ENCODE data around the gene THAP9. TPM values are rescaled to one million over a fixed set of nuclear protein-coding genes. Genes with fewer than 3 reads are reported as not detected.
"Not testable (repeated sequence)": the region's sequence is repeated elsewhere in the genome, so short reads cannot be mapped to it uniquely, and the experiment has no call there.

THAP9 gene
- total and polyA plus RNA-seq, 4 experiments from 2014 or later: 0.77 to 3.7 (median 2.5) TPM

DNA sequence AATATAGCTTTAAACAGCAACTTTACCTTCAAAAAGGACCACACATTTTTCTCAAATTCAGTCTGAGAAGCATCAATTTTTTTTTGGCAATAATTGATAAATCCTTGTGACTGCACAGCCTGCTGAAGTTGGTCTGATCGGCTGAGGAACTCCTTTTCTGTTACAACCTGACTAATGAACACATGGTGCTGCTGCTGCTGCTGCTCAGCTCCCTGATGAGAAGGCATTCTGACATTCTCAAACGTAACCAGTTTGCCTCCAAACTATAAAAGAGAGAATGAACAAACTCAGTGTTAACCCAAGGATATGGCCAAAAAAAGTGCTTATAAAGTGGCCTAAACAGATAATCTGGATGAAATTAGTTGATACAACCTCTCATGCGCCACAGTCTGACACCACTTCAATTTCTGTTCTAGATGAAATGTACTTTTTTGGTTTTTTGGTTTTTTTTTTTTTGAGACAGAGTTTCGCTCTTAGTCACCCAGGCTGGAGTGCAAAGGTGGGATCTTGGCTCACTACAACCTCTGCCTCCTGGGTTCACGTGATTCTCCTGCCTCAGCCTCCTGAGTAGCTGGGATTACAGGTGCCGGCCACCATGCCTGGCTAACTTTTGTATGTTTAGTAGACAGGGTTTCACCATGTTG is 36.1 kb upstream of the THAP9 start:
- Mint-ChIP-seq H3K36me3 (peaks cover 54% of the 10 kb centered on the region in 2 donors), H3K4me1 (peaks cover 17 to 31% (median 26%) of the 10 kb centered on the region in 4 donors), H3K9me3 (no peaks in the 10 kb centered on the region), H3K4me3 (peak overlapping the region in 4 of 8 donors; percentile 9 to 70 (median 48)), H3K27me3 (no peaks in the 10 kb centered on the region), H3K27ac (peak overlapping the region; percentile 14 to 88 (median 75))
- Histone ChIP-seq H3K27me3 (ENCODE audit: insufficient read depth, low read length) (no peaks in the 10 kb centered on the region), H3K9me3 (ENCODE audit: control insufficient read depth in 1 of 2, low read length in 2 of 2) (no peaks in the 10 kb centered on the region), H3K36me3 (ENCODE audit: insufficient read depth, low read length) (peaks cover 41% of the 10 kb centered on the region), H3K4me1 (ENCODE audit: insufficient read depth, low read length) (peaks cover 30% of the 10 kb centered on the region), H3K27ac (ENCODE audit: low read depth, low read length) (no peak overlapping the region), H3K4me3 (ENCODE audit: low read length in 2 of 2) (no peak overlapping the region)
- intact Hi-C loops (cut with micrococcal nuclease): no loop called here
- POLR2A ChIA-PET (ENCODE audit: partially characterized antibody): interaction anchor here (1.1 to 1.4 kb wide), 2 partner anchors 9 to 23 kb away, joined by 3 read pairs; no protein-coding TSS in a partner anchor
- no peak for DNase-seq
- CTCF ChIA-PET (ENCODE audit: partially characterized antibody): interaction anchor here (1.1 kb wide), 1 partner anchor 14 kb away, joined by 3 read pairs; no protein-coding TSS in a partner anchor

DNA sequence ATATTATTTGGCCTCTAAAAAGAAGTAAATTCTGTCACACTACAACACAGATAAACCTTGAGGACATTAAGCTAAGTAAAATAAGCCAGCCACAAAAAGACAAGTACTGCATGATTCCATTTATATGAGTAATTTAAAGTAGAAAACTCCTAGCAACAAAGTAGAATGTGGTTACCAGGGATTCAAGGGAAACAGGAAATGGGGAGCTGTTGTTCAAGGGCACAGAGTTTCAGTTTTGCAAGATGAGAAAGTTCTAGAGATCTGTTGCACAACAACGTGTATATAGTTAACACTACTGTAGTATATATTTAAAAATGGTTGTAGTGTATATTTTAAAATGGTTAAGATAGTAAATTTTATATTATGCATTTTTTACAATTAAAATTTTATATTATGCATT is 34.9 kb upstream of the THAP9 start:
- peak overlapping the region; percentile 20 to 93 (median 85) for H3K27ac Mint-ChIP-seq
- Histone ChIP-seq H3K36me3 (ENCODE audit: insufficient read depth, low read length) (peaks cover 51% of the 10 kb centered on the region), H3K4me1 (ENCODE audit: insufficient read depth, low read length) (peaks cover 30% of the 10 kb centered on the region), H3K4me3 (ENCODE audit: low read length in 2 of 2) (no peak overlapping the region), H3K9me3 (ENCODE audit: control insufficient read depth in 1 of 2, low read length in 2 of 2) (no peaks in the 10 kb centered on the region), H3K27ac (ENCODE audit: low read depth, low read length) (no peak overlapping the region), H3K27me3 (ENCODE audit: insufficient read depth, low read length) (no peaks in the 10 kb centered on the region)
- no peaks in the 10 kb centered on the region for H3K9me3 Mint-ChIP-seq
- POLR2A ChIA-PET (ENCODE audit: partially characterized antibody): interaction anchor here (0.7 to 2.1 kb wide), 5 partner anchors 11 to 148 kb away, joined by 3 to 8 read pairs (median 3); partner anchors contain the start of gene THAP9
- H3K27me3 Mint-ChIP-seq: no peaks in the 10 kb centered on the region
- intact Hi-C loops (cut with micrococcal nuclease): no loop called here
- H3K36me3 Mint-ChIP-seq: peaks cover 60 to 63% of the 10 kb centered on the region in 2 donors
- CTCF ChIA-PET (ENCODE audit: partially characterized antibody): interaction anchor here (1.0 to 1.2 kb wide), 3 partner anchors 13 to 671 kb away, joined by 3 to 5 read pairs (median 3); no protein-coding TSS in a partner anchor
- DNase-seq: peak; percentile 24 to 59 (median 39)
- peaks cover 17 to 31% (median 26%) of the 10 kb centered on the region in 4 donors for H3K4me1 Mint-ChIP-seq
- peak overlapping the region in 7 of 8 donors; percentile 31 to 82 (median 74) for H3K4me3 Mint-ChIP-seq

DNA sequence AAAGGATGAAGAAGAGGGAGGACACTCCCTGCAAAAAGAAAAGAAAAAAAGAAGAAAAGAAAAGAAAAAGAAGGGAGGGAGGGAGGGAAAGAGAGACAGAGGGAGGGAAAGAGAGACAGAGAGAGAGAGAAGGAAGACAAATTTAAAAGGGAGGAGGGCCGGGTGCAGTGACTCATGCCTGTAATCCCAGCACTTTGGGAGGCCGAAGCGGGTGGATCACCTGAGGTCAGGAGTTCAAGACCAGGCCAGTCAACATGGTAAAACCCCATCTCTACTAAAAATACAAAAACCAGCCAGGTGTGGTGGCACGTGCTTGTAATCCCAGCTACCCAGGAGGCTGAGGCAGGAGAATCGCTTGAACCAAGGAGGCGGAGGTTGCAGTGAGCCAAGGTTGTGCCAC is 34.5 kb upstream of the THAP9 start:
- Mint-ChIP-seq H3K27ac (peak overlapping the region; percentile 70 to 88 (median 78)), H3K4me3 (peak overlapping the region in 4 of 8 donors; percentile 4 to 74 (median 44)), H3K36me3 (peaks cover 64 to 67% of the 10 kb centered on the region in 2 donors), H3K4me1 (peaks cover 17 to 31% (median 26%) of the 10 kb centered on the region in 4 donors)
- Histone ChIP-seq H3K4me1 (ENCODE audit: insufficient read depth, low read length) (peaks cover 30% of the 10 kb centered on the region), H3K36me3 (ENCODE audit: insufficient read depth, low read length) (peaks cover 53% of the 10 kb centered on the region)
- H3K4me3 ChIP-seq (ENCODE audit: low read length in 2 of 2); intact Hi-C loops (cut with micrococcal nuclease); H3K27ac ChIP-seq (ENCODE audit: low read depth, low read length); H3K9me3 Mint-ChIP-seq; H3K9me3 ChIP-seq (ENCODE audit: control insufficient read depth in 1 of 2, low read length in 2 of 2); H3K27me3 ChIP-seq (ENCODE audit: insufficient read depth, low read length); DNase-seq; H3K27me3 Mint-ChIP-seq: not testable (repeated sequence)
- ChIA-PET POLR2A (ENCODE audit: partially characterized antibody) (interaction anchor here (0.7 to 2.1 kb wide), 4 partner anchors 11 to 147 kb away, joined by 3 to 8 read pairs (median 4); partner anchors contain the start of gene THAP9), CTCF (ENCODE audit: partially characterized antibody) (interaction anchor here (1.0 to 1.2 kb wide), 2 partner anchors 14 to 670 kb away, joined by 3 to 5 read pairs; no protein-coding TSS in a partner anchor)

DNA sequence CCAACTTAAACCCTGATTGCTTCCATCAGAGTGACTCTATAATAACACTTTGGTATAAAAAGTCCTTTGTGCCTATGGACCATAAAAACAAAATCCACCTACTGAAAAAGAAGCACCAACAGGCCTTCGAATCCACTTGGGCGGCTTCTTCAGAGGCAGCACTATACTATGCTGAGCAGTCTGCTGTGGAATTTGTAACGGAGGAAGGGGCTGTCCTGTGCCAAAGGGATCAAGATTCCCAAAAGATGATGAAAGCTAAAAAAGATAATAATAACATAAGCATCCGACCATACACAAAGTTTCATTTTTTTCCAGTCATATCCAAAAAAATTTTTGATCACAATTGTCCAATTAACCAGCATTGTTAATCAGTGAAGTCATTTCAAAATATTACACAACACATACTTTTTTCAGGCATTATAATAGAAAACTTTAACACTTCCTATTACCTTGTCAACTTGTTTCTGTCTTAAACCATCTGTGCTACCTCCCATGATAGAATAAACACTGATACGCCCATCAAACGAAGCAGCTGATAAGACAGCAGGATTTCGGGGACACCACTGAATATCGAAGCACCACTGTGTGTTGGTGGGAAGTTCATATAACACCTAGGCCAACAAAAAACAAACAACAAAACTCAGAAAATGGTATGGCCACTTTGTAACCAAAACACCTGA is 33.7 kb upstream of the THAP9 start:
- Histone ChIP-seq H3K36me3 (ENCODE audit: insufficient read depth, low read length) (peaks cover 55% of the 10 kb centered on the region), H3K9me3 (ENCODE audit: control insufficient read depth in 1 of 2, low read length in 2 of 2) (no peaks in the 10 kb centered on the region), H3K27ac (ENCODE audit: low read depth, low read length) (no peak overlapping the region), H3K27me3 (ENCODE audit: insufficient read depth, low read length) (no peaks in the 10 kb centered on the region), H3K4me3 (ENCODE audit: low read length in 2 of 2) (no peak overlapping the region), H3K4me1 (ENCODE audit: insufficient read depth, low read length) (peaks cover 30% of the 10 kb centered on the region)
- Mint-ChIP-seq H3K27ac (peak overlapping the region in 6 of 7 donors; percentile 7 to 86 (median 70)), H3K9me3 (no peaks in the 10 kb centered on the region), H3K36me3 (peaks cover 63 to 66% of the 10 kb centered on the region in 2 donors), H3K4me1 (peaks cover 17 to 31% (median 24%) of the 10 kb centered on the region in 4 donors), H3K27me3 (no peaks in the 10 kb centered on the region), H3K4me3 (peak overlapping the region in 1 of 8 donors; percentile 1)
- no peak for DNase-seq
- intact Hi-C loops (cut with micrococcal nuclease): no loop called here
- ChIA-PET CTCF (ENCODE audit: partially characterized antibody) (interaction anchor here (0.9 kb wide), 1 partner anchor 15 kb away, joined by 3 read pairs; no protein-coding TSS in a partner anchor), POLR2A (ENCODE audit: partially characterized antibody) (interaction anchor here (2.1 kb wide), 1 partner anchor 33 kb away, joined by 8 read pairs; the partner anchor contains the start of gene THAP9)

DNA sequence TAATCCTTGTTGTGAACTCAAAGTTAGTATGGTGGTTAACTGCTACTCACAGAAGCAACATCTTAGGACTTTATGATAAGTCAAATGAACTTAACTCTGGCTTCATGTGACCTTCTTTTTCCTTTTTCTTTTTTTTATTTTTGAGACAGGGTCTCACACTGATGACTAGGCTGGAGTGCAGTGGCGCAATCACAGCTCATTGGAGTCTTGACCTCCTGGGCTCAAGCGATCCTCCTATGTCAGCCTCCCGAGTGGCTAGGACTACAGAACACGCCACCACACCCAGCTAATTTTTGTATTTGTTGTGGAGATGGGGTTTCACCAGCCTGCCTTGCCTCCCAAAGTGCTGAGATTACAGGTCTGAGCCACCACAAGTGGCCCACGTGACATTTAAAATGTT is 32.0 kb upstream of the THAP9 start:
- Histone ChIP-seq H3K4me1 (ENCODE audit: insufficient read depth, low read length) (peaks cover 30% of the 10 kb centered on the region), H3K27me3 (ENCODE audit: insufficient read depth, low read length) (no peaks in the 10 kb centered on the region), H3K4me3 (ENCODE audit: low read length in 2 of 2) (no peak overlapping the region), H3K36me3 (ENCODE audit: insufficient read depth, low read length) (peaks cover 53% of the 10 kb centered on the region), H3K27ac (ENCODE audit: low read depth, low read length) (no peak overlapping the region), H3K9me3 (ENCODE audit: control insufficient read depth in 1 of 2, low read length in 2 of 2) (no peaks in the 10 kb centered on the region)
- ChIA-PET POLR2A (ENCODE audit: partially characterized antibody) (no interaction called here), CTCF (ENCODE audit: partially characterized antibody) (no interaction called here)
- Mint-ChIP-seq H3K4me1 (peaks cover 17 to 31% (median 24%) of the 10 kb centered on the region in 4 donors), H3K36me3 (peaks cover 57 to 58% of the 10 kb centered on the region in 2 donors), H3K9me3 (no peaks in the 10 kb centered on the region), H3K4me3 (no peak overlapping the region), H3K27me3 (no peaks in the 10 kb centered on the region), H3K27ac (no peak overlapping the region)
- DNase-seq: no peak
- intact Hi-C loops (cut with micrococcal nuclease): no loop called here

DNA sequence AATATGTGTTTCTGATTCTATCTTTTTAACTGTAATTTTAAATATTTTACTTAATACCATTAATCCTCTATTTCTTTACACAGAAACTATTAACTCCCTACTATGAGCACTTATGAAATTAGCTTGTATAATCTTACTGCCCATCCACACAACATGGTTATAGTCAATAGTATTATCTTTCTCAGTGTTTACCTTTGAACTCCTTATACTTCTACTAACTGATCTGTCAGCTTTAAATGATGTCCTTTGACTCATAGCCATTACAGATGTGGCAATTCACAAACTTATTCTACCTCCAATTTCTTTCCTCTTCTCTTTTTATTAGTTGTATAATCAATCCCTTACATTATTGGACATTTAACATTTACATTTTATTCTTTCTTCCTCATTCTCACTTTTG is 15.1 kb upstream of the THAP9 start:
- intact Hi-C loops (cut with micrococcal nuclease): no loop called here
- H3K4me3 ChIP-seq (ENCODE audit: low read length in 2 of 2): no peak overlapping the region
- H3K27me3 ChIP-seq (ENCODE audit: insufficient read depth, low read length): no peaks in the 10 kb centered on the region
- Mint-ChIP-seq H3K27ac (peak overlapping the region in 1 of 7 donors; percentile 46), H3K36me3 (peaks cover 13 to 32% of the 10 kb centered on the region in 2 donors), H3K4me1 (peaks cover 34 to 61% (median 47%) of the 10 kb centered on the region in 4 donors), H3K9me3 (no peaks in the 10 kb centered on the region), H3K27me3 (no peaks in the 10 kb centered on the region), H3K4me3 (no peak overlapping the region)
- DNase-seq: no peak
- peaks cover 36% of the 10 kb centered on the region for H3K4me1 ChIP-seq (ENCODE audit: insufficient read depth, low read length)
- H3K9me3 ChIP-seq (ENCODE audit: control insufficient read depth in 1 of 2, low read length in 2 of 2): no peaks in the 10 kb centered on the region
- POLR2A ChIA-PET (ENCODE audit: partially characterized antibody): interaction anchor here (1.8 kb wide), 1 partner anchor 125 kb away, joined by 5 read pairs; the partner anchor contains the start of gene LIN54
- CTCF ChIA-PET (ENCODE audit: partially characterized antibody): interaction anchor here (1.4 to 3.3 kb wide), 3 partner anchors 9 to 34 kb away, joined by 4 to 11 read pairs (median 6); no protein-coding TSS in a partner anchor
- no peak overlapping the region for H3K27ac ChIP-seq (ENCODE audit: low read depth, low read length)
- H3K36me3 ChIP-seq (ENCODE audit: insufficient read depth, low read length): peaks cover 6% of the 10 kb centered on the region

All from CD4-positive, alpha-beta memory T cell (primary cell).